OCI-M2 (cell line): Measurements from ENCODE around the gene HOXA5.

Source experiments
- DNase-seq: peaks from one replicate; lab custom pipeline; 2025; ENCODE audit not compliant: unreplicated experiment; lab: John Stamatoyannopoulos, UW

HOXA5 gene

DNA sequence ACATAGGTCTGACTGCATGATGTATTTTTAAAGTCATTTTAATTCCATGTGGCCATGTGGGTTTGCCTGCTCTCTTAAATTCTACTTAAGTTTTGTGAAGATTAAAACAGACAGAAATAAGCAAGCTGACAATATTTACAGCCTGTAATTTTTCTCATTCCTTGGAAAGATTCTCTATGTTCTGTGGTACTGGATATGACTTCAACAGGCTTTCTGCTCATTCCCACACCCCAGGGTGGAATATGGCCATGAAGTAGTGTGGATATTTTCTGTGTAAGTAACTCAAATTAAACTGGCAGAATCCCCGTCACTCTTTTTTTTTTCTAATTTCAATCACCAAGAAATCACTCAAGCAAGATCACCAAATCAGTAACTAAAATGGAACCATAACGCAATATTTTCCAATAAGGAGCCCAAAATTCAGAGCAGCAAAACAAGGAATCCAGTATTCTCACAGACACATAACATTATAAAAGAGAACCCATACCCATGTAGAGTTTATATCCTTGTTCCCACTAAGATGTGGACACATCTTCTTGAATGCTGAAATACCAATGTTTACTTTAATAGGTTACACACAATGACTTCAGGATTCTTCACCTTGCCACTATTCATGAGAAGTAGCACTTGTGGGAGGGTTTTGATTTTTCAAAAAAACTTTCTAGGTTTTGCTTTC lies 5.7 kb downstream of the HOXA5 start:
- no peak for DNase-seq

GRCh38 chr7:27134392-27134791 lies 9.1 kb downstream of the HOXA5 start:
- no peak for DNase-seq

DNA sequence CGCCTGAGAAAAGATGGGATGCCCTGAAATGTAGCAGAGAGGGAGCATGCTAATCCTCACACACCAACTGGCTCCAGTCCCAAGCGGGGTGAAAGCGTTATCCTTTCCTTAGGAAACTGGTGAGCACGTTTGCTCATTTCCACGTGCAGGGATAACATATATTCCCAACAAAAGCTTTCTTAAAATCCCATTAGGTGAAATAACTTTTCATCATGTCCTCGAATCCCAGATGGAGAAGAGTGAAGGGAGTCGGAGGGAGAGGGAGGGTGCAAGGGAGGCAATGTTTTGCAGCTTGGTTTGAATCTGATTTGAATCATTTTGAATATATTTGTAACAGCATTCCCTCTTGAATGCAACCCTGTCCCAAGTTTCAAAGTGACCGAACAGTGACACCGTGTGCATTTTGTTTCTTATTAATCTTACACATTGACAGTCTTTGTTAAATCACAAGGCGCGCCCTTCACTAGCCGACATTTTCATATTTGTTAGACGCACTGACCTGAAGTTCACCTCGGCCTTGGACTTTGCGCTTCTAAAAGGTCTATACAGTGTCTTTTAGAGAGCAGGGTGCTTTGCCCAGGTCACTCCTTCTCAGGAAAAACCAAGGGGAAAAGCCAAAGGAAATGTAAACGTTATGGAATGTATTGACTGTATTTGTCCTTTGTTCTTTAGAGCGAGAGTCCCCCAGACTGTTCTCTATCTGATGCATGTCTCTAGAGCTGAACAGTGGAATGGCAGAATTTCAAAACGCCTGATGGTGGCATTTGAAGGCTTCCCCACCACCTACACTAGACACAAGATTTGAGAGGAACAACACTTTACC lies 9.9 kb downstream of the HOXA5 start:
- no peak for DNase-seq

DNA sequence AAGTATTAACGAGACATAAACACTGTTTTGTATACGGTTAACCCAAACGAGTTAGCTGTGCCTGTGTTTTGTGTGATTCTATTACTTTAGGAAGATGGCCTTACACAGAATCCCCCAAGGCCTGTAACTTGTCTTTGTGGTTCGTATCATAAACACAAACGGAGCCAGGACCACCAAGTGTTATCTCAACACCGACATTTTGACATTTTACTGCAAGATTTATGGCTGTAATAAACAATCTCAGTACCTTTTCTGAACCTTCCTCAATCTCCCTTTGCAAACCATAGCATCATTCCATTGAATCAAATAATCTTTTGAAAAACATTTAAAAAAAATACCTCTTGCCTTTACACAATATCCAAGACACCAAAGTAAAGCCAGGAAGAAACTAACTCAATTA lies 10.5 kb downstream of the HOXA5 start:
- DNase-seq, result no peak

- DNase-seq, result no peak
Measured at GRCh38 chr7:27132214-27132613, 11.3 kb downstream of the HOXA5 start.

GRCh38 chr7:27131390-27131819 lies 12.1 kb downstream of the HOXA5 start:
- DNase-seq, result no peak

DNA sequence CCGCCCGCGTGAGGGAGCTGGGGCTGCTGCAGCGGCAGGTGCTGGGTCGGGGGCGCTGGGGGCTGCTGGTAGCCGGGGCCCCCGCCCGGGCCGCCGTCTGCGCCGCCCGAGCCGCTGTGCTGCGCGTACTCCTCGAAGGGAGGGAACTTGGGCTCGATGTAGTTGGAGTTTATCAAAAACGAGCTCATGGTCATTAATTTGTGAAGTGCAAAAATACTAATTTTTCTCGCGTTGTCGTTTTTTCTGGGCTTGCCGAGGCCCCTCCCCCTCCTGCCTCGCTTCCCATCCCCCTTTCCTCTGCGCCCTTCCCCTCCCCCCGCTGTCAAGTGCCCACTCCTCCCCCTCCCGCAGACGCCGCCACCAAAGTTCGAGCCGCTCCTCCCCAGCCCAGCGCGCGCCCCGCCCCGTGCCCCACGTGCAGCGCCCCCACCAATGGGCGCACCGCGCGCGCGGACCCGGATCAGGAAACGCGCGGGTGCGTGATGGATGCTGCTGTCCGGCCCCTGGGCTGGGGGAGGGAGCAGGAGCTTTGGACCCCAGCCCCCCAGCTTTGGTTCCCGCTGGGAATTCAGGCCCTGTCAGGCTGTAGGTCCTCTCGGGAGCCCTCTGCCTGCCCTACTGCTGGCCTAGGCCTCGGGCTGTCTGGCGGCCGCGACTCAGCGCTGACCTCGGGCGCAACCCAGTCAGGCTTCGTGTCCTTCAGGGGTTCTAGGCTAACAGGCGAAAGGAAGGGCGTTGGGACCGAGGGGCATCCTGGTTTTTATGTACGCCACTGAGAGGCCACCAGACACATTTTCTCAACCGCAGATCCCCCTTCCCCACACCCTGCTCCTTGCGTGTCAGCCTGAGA lies 12.7 kb downstream of the HOXA5 start, which contains the start of gene HOXA4:
TSS of gene HOXA4 (minus strand) at position 218 of the 850 bp plus-strand sequence. CDS start at position 194, 24 bp downstream.
- no peak for DNase-seq

- DNase-seq, result no peak
Measured at GRCh38 chr7:27129729-27130539, 13.5 kb downstream of the HOXA5 start.

- DNase-seq, result no peak
Measured at GRCh38 chr7:27128776-27129728, 14.4 kb downstream of the HOXA5 start.

DNA sequence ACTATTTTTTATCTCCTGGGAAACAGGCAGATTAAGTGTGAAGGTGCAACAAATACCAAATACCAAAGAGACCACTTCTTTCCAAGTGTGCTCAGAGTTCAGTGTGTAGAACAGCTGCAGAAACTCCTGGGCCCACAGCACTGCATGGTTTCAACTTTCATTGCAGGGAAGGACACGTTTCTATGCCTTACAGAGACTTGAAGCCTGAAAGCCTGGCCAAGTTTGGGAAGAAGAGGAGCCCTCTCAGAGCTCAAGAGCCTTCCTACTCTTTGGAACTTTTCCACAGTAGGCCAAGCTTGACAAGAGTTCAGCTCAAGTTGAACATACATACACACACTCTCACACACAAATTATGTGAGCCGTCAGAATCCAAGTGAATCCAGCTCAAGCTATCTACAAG lies 15.4 kb downstream of the HOXA5 start:
- DNase-seq, result no peak

- DNase-seq, result no peak
Measured at GRCh38 chr7:27126596-27127327, 16.7 kb downstream of the HOXA5 start.

GRCh38 chr7:27125986-27126394 lies 17.5 kb downstream of the HOXA5 start:
- DNase-seq, result no peak

DNA sequence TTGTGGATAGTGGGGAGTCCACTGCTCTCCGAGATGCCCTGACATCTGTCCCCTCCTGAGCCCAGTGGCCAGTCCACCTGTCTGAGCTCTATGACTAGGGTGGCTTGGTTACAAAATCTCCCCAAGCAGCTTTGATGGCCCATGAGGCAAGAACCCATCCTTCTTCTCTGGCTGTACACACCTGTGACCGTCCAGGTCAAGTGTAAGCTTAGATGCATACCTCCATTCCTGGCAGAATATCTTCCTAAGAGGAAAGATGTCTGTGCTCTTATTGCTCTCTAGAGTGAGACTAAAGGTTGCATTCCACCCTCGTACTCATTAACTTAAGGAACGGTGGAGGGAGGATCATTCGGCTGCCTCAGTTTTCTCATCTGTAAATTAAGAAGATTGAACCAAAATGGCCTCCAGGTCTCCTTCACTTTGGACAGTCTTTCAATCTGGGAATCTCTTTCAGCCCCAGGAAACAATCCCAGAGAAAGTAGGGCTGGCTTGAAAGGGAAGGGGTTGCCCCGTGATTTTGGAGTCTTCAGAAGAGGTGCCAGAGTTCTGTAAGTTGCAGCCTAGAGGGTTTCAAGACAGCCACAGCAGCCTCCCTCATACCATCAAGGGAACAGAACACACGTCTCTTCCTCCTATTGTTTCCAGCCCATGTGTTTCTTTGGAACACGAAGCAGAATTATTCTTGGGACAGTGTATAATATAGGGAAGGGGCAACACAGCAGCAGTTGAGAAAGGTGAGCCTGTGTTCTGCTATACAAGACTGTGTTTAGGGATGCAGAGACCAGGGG lies 18.4 kb downstream of the HOXA5 start:
- DNase-seq, result no peak

GRCh38 chr7:27124096-27124901 lies 19.2 kb downstream of the HOXA5 start:
- DNase-seq, result no peak

GRCh38 chr7:27123477-27124053 lies 19.9 kb downstream of the HOXA5 start:
- no peak for DNase-seq

DNA sequence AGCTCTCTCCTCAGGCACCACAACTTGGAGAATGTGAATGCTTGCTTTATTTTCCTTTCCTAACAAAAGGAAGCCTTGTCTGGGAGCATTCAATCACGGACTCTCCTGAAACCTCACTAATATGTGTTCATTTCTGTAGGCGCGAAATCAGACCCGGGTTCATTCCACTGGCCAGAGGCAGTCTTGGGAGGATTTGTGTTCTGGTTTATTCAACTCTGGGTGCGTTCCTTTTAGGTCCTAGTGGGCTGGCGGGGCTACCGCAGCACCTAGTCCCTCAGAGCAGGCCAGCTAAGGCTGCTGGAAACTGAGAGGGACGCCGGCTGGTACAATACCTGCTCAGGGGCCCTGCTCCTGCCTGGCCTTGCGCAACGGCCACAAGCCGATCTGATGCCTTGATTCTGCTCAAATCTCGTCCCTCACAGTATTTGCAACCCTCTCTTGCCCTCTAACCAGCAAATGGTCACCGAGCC lies 20.4 kb downstream of the HOXA5 start:
- no peak for DNase-seq
